CD14-positive monocyte (primary cell): Measurements from ENCODE around the gene CLIC3. TPM values are rescaled to one million over a fixed set of nuclear protein-coding genes. Genes with fewer than 3 reads are reported as not detected.

Experiments used
- DNase-seq, 3 donors: peaks; one replicate each; pipeline ENCODE4 v3.0.0-alpha.2; 2011 to 2022
- H2AFZ ChIP-seq: 2 replicates; pipeline ENCODE4 v1.6.0; 2012; ENCODE audit warnings: mild to moderate bottlenecking, low read depth, low read length, inconsistent platforms; ENCODE audit not compliant: insufficient read depth, poor library complexity, severe bottlenecking
- H3K27ac ChIP-seq, 2 donors: 1 replicate in 1 of 2; 2 replicates in 1 of 2; pipeline ENCODE4 v1.5.1; 2012 to 2013; ENCODE audit warnings: low read length in 2 of 2, control low read depth in 1 of 2, inconsistent platforms in 1 of 2, low read depth in 1 of 2, mild to moderate bottlenecking in 1 of 2
- H3K27me3 ChIP-seq, 2 donors: one replicate each; pipeline versions ENCODE4 v1.6.0 to v1.6.1; 2011 to 2013; ENCODE audit warnings: low read length in 2 of 2; ENCODE audit not compliant: control insufficient read depth in 2 of 2, insufficient read depth in 2 of 2
- H3K36me3 ChIP-seq, 2 donors: replicated peaks in 1 of 2; 1 replicate in 1 of 2; 2 replicates in 1 of 2; pipeline versions ENCODE4 v1.5.1 to v1.6.1; 2012 to 2013; ENCODE audit warnings: low read length in 2 of 2, control low read depth in 1 of 2, inconsistent platforms in 1 of 2, mild to moderate bottlenecking in 1 of 2; ENCODE audit not compliant: insufficient read depth in 2 of 2, control insufficient read depth in 1 of 2
- H3K4me1 ChIP-seq, 2 donors: 1 replicate in 1 of 2; 2 replicates in 1 of 2; pipeline versions ENCODE4 v1.5.1 to v1.6.1; 2012 to 2013; ENCODE audit warnings: low read length in 2 of 2, control low read depth in 1 of 2, inconsistent platforms in 1 of 2, mild to moderate bottlenecking in 1 of 2, moderate library complexity in 1 of 2; ENCODE audit not compliant: insufficient read depth in 2 of 2, control insufficient read depth in 1 of 2
- H3K4me2 ChIP-seq: replicated peaks from 2 replicates; pipeline ENCODE3; 2012; ENCODE audit warnings: low read length, moderate library complexity, mild to moderate bottlenecking; ENCODE audit not compliant: poor library complexity, severe bottlenecking; ENCODE audit errors: extremely low read depth
- H3K4me3 ChIP-seq, 3 experiments: fragments of 200-600 bp in 1 of 3; sonication (generic) in 1 of 3; replicated peaks in 1 of 3; 1 replicate in 2 of 3; 2 replicates in 1 of 3; pipeline ENCODE4 v1.5.1; 2011 to 2013; ENCODE audit warnings: low read length in 3 of 3, mild to moderate bottlenecking in 3 of 3, control low read depth in 2 of 3, low read depth in 2 of 3, inconsistent platforms in 1 of 3, moderate library complexity in 1 of 3
- H3K79me2 ChIP-seq: 2 replicates; pipeline ENCODE4 v1.6.0; 2012; ENCODE audit warnings: mild to moderate bottlenecking, control low read depth, inconsistent platforms, low read length, moderate library complexity; ENCODE audit not compliant: insufficient read depth
- H3K9ac ChIP-seq: 2 replicates; pipeline ENCODE4 v1.6.0; 2017; ENCODE audit warnings: low read length, mild to moderate bottlenecking; ENCODE audit not compliant: insufficient read depth, poor library complexity, severe bottlenecking
- H3K9me3 ChIP-seq, 2 donors: replicated peaks in 1 of 2; 1 replicate in 1 of 2; 2 replicates in 1 of 2; pipeline versions ENCODE4 v1.5.1 to v1.6.1; 2012 to 2013; ENCODE audit warnings: low read length in 2 of 2, control low read depth in 1 of 2; ENCODE audit not compliant: control insufficient read depth in 1 of 2, insufficient read depth in 1 of 2
- H4K20me1 ChIP-seq: 2 replicates; pipeline ENCODE4 v1.6.0; 2012; ENCODE audit warnings: mild to moderate bottlenecking, low read length, control low read depth, moderate library complexity; ENCODE audit not compliant: insufficient read depth
- H3K27ac Mint-ChIP-seq, 7 donors: one replicate each; pipeline ENCODE4 v1.8.0; 2020; ENCODE audit warnings: mild to moderate bottlenecking in 7 of 7, mixed read lengths in 7 of 7, moderate library complexity in 6 of 7, inconsistent platforms in 2 of 7
- H3K27me3 Mint-ChIP-seq, 3 donors: one replicate each; pipeline ENCODE4 v1.8.0; 2021 to 2022; ENCODE audit warnings: low read depth in 3 of 3, mild to moderate bottlenecking in 3 of 3, mixed read lengths in 3 of 3, moderate library complexity in 3 of 3, inconsistent platforms in 1 of 3
- H3K36me3 Mint-ChIP-seq, 2 donors: one replicate each; pipeline ENCODE4 v1.8.0; 2020; ENCODE audit warnings: mixed read lengths in 2 of 2, inconsistent platforms in 1 of 2, mild to moderate bottlenecking in 1 of 2
- H3K4me1 Mint-ChIP-seq: one replicate; pipeline ENCODE4 v1.8.0; 2020; ENCODE audit warnings: mild to moderate bottlenecking, mixed read lengths
- H3K4me3 Mint-ChIP-seq, 2 donors: one replicate each; pipeline ENCODE4 v1.8.0; 2020; ENCODE audit warnings: mild to moderate bottlenecking in 2 of 2, mixed read lengths in 2 of 2, moderate library complexity in 1 of 2
- H3K9me3 Mint-ChIP-seq, 7 donors: one replicate each; pipeline ENCODE4 v1.8.0; 2020 to 2022; ENCODE audit warnings: mixed read lengths in 7 of 7, mild to moderate bottlenecking in 6 of 7, moderate library complexity in 6 of 7, inconsistent platforms in 2 of 7
- WGBS: methylation state at CpG from one replicate; pipeline ENCODE4 v1.1.5; 2013; ENCODE audit warnings: missing lambda C conversion rate; ENCODE audit not compliant: insufficient coverage; 5-methylcytosine and 5-hydroxymethylcytosine counted together
- intact Hi-C, 2 donors: fragments of 100-400 bp; cut with micrococcal nuclease; formaldehyde crosslinking; loops; one replicate each; pipeline versions ENCODE4 v1.15.0 to v1.15.1; 2023
- polyA plus RNA-seq, 3 donors: library from polyadenylated mRNA; depleted of rRNA in 1 of 3; unstranded in 2 of 3; stranded (reverse) in 1 of 3; fragments of 300-500 nt in 2 of 3; fragments of >200 nt in 1 of 3; fragmentation: Illumina TruSeq in 2 of 3; gene quantifications; 1 replicate in 2 of 3; 2 replicates in 1 of 3; pipeline ENCODE4 v1.2.3, GENCODE V29; 2012 to 2021
- TF ChIP-seq, protein P1 (sequence below): fragments of 200-600 bp; IDR thresholded peaks from one replicate; pipeline ENCODE4 v1.8.0; 2022; ENCODE audit warnings: antibody characterized with exemption, mild to moderate bottlenecking

CLIC3 gene
- polyA plus RNA-seq, 3 donors, result 0.29 to 0.51 TPM; not detected in 1

DNA sequence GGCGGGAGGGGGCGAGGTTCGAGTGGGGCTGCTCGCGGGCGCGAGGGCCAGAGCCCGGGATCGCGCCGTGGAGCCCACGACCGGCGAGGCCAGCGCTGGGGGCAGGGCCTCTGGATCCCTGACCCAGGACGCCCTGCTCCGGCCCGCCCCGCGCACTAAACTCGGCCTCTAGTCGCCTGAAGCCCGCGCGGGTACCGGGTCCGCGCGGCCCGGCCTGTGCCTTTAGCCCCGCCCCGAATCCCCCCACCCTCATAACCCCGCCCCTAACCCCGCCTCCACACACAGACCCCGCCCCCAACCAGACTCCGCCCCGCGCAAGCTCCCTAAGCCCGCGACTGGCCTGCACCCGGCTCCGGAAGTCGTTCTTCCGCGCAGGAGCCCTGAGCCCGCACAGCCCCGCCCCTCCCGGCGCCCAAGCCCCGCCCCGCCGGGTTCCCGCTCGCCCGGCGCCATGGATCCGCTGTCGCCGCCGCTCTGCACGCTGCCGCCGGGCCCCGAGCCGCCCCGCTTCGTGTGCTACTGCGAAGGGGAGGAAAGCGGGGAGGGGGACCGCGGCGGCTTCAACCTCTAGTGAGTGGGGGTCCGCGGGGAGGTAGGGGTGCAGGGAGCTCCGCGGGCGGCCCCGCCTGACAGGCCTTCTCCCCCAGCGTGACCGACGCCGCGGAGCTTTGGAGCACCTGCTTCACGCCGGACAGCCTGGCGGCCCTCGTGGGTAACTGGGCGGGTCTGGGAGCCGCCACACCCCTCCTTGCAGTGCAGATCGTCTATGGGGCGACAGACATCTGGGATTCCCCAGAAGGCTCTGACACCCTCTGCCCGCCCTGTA lies 4.2 kb downstream of the CLIC3 start, which contains the start of gene PAXX:
Gene PAXX (plus strand): TSS at position 430 of the 826 bp plus-strand sequence. CDS start 22 bp downstream, at position 452.
- peaks cover 0 to 17% (median 0%) of the 10 kb centered on the region in 7 donors for H3K9me3 Mint-ChIP-seq
- peaks cover 30% of the 10 kb centered on the region for H4K20me1 ChIP-seq
- WGBS, result under 1% methylated on average over 84 of the region's 92 CpGs
- H3K79me2 ChIP-seq, result peaks cover 20% of the 10 kb centered on the region
- intact Hi-C loops, result loop anchor here (2.0 to 5.0 kb wide), 2 partner anchors 40 to 201 kb away; partner anchors contain the start of genes FUT7 (in 1 of the 2) and TMEM141 (in 1 of the 2)
- peak within 1 kb of the TSS; percentile 97 for H3K4me2 ChIP-seq
- peaks cover 0 to 38% of the 10 kb centered on the region in 2 donors for H3K27me3 ChIP-seq
- H3K4me3 ChIP-seq, result peak within 1 kb of the TSS; percentile 67 to 88 (median 85)
- peaks cover 29 to 55% (median 53%) of the 10 kb centered on the region in 3 donors for H3K27me3 Mint-ChIP-seq
- H3K4me1 Mint-ChIP-seq, result peaks cover 40% of the 10 kb centered on the region
- peak within 1 kb of the TSS; percentile 79 to 93 (median 89) for H3K27ac Mint-ChIP-seq
- H3K4me1 ChIP-seq, result peaks cover 40 to 57% of the 10 kb centered on the region in 2 donors
- TF ChIP-seq, protein P1, sequence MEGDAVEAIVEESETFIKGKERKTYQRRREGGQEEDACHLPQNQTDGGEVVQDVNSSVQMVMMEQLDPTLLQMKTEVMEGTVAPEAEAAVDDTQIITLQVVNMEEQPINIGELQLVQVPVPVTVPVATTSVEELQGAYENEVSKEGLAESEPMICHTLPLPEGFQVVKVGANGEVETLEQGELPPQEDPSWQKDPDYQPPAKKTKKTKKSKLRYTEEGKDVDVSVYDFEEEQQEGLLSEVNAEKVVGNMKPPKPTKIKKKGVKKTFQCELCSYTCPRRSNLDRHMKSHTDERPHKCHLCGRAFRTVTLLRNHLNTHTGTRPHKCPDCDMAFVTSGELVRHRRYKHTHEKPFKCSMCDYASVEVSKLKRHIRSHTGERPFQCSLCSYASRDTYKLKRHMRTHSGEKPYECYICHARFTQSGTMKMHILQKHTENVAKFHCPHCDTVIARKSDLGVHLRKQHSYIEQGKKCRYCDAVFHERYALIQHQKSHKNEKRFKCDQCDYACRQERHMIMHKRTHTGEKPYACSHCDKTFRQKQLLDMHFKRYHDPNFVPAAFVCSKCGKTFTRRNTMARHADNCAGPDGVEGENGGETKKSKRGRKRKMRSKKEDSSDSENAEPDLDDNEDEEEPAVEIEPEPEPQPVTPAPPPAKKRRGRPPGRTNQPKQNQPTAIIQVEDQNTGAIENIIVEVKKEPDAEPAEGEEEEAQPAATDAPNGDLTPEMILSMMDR, result no peak
- peaks cover 10% of the 10 kb centered on the region in 2 donors for H3K36me3 Mint-ChIP-seq
- H3K27ac ChIP-seq, result peak within 1 kb of the TSS; percentile 64 to 79
- peak within 1 kb of the TSS; percentile 81 to 89 for H3K4me3 Mint-ChIP-seq
- H2AFZ ChIP-seq, result peak within 1 kb of the TSS; percentile 79
- H3K36me3 ChIP-seq, result peaks cover 6 to 9% of the 10 kb centered on the region in 2 donors
- H3K9ac ChIP-seq, result peak within 1 kb of the TSS; percentile 73
- DNase-seq, result peak; percentile 84 to 88 (median 84)
- no peaks in the 10 kb centered on the region for H3K9me3 ChIP-seq

DNA sequence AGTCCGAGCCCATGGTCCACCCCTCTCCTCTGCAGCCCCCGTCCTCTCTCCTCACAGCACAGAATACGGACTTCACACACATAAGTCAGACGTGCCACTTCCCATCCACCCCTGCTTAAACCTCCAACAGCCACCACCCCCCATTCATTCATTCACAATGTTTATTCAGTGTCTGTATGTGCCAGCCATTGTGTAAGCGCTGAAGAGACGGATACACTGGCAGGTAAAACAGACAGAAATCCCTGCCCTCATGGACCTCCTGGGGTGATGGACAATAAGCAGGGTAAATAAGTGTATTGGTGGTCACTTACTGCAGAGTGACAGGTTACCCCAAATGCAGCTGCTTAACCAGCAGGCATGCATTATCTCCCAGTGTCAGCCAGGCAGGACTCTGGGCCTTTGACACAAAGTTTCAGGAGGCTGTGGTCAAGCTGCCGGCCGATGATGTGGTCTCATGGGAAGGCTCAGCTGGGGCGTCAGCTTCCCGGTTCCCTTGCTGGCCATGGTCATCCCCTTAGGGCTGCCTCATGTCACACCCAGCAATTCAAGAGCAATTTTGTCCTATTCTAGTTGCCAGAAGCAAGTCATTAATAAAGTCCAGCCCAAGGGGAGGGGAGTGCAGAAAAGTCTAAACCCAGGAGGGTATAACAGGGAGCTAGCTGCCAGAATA lies 6.0 kb downstream of the CLIC3 start:
- H3K27ac ChIP-seq, result no peak overlapping the region
- intact Hi-C loops, result loop anchor here in 1 of 2 donors (5.0 kb wide), 1 partner anchor 42 kb away; the partner anchor contains the start of gene FUT7
- H3K36me3 Mint-ChIP-seq, result peaks cover 10% of the 10 kb centered on the region in 2 donors
- H3K4me3 ChIP-seq, result no peak overlapping the region
- H2AFZ ChIP-seq, result no peak overlapping the region
- peaks cover 35 to 55% (median 51%) of the 10 kb centered on the region in 3 donors for H3K27me3 Mint-ChIP-seq
- peak overlapping the region in 3 of 7 donors; percentile 22 to 90 (median 28) for H3K27ac Mint-ChIP-seq
- H3K27me3 ChIP-seq, result peaks cover 6 to 36% of the 10 kb centered on the region in 2 donors
- peaks cover 24% of the 10 kb centered on the region for H4K20me1 ChIP-seq
- peaks cover 29% of the 10 kb centered on the region for H3K4me1 Mint-ChIP-seq
- WGBS, result 95% methylated on average over 9 of the region's 10 CpGs
- DNase-seq, result no peak
- H3K9me3 ChIP-seq, result no peaks in the 10 kb centered on the region
- no peak overlapping the region for H3K9ac ChIP-seq
- peaks cover 25 to 39% of the 10 kb centered on the region in 2 donors for H3K4me1 ChIP-seq
- TF ChIP-seq, protein P1, result no peak
- H3K4me2 ChIP-seq, result no peak overlapping the region
- peaks cover 0 to 17% (median 0%) of the 10 kb centered on the region in 7 donors for H3K9me3 Mint-ChIP-seq
- H3K4me3 Mint-ChIP-seq, result no peak overlapping the region
- H3K36me3 ChIP-seq, result peaks cover 6 to 9% of the 10 kb centered on the region in 2 donors
- peaks cover 20% of the 10 kb centered on the region for H3K79me2 ChIP-seq
